ENCODE measurements around the gene LBX2. TPM values are rescaled to one million over a fixed set of nuclear protein-coding genes. Genes with fewer than 3 reads are reported as not detected.

Gene LBX2
- total RNA-seq, 1 experiment from 2014 or later, result not detected

- intact Hi-C loops (cut with micrococcal nuclease; ENCODE audit: unreplicated experiment), result no loop called here
- ChIA-PET POLR2A (ENCODE audit: low non-redundant PET) (no interaction called here), CTCF (no interaction called here)
- H3K4me3 ChIP-seq (ENCODE audit: low read depth, low read length, poor library complexity, severe bottlenecking), result no peak overlapping the region
- peaks cover 25% of the 10 kb centered on the region for H3K36me3 ChIP-seq (ENCODE audit: insufficient read depth, low read length, poor library complexity, severe bottlenecking)
- no peaks in the 10 kb centered on the region for H3K9me3 ChIP-seq (ENCODE audit: low read depth, low read length, poor library complexity, severe bottlenecking)
- BruUV-seq (replicated peaks), result no TSS peak
- H3K4me1 ChIP-seq (ENCODE audit: insufficient read depth, low read length, poor library complexity, severe bottlenecking), result peaks cover 16% of the 10 kb centered on the region
- DNase-seq (ENCODE audit: low spot score), result no peak
- no peak overlapping the region for H3K27ac ChIP-seq (ENCODE audit: low read depth, low read length, poor library complexity, severe bottlenecking)
- no peak for TF ChIP-seq CTCF (conservative IDR thresholded peaks at IDR 0.05; ENCODE audit: low read depth, low read length)
- TF ChIP-seq EZH2 (IDR thresholded peaks at IDR 0.05; ENCODE audit: borderline replicate concordance, low read depth, low read length, poor library complexity, severe bottlenecking), result no peak
- no peaks in the 10 kb centered on the region for H3K27me3 ChIP-seq (replicated peaks; ENCODE audit: insufficient read depth, low read depth, low read length, poor library complexity)
Observed at GRCh38 chr2:74526649-74527230, 27.3 kb upstream of the LBX2 start.

DNA sequence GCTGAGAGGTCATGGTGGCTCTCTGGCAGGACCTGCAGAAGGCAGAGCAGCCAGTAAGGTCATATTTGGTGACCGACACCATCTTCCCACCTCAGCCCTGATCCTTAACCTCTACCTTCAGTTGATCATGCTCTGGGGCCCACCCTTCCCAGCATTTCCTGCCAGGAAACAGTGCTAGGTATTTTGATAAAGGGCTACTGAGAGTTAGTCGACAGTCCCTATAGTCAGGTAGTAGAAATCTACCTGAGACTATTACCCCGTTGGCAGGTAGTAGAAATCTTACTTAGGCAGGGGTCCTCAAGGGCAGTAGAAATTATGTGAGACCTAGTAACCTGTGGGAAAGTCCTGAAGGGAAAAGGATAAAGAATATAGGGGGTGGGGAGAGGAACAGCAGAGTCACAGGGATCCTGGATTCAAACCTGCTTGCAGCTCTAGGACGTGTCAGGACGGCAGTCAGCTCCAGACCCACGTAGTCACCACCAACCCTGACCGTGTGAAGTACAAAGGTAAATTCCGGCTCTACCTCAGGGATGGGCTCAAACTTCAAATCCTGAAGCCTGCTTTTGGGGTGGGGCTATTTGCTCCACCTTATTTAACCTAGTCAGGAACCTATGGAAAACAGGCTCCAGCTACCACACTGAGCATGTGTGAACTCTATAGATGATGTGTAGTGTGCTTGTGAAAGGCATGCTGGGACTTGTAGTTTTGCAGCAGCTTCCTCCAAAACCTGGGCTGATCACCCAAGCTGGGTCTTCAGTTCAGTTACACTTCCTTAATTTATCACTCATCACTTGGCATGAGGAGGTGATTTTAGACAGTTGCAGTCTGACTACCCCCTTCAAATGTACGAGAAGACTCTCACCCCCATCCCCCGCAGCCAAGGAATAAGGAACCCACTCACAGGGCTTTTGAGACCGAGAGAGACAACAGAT, 26.6 kb upstream of the LBX2 start, which contains the start of gene DQX1:
DQX1 (minus strand) TSS at position 515 of the 932 bp plus-strand sequence; CDS start at position 13, 502 bp downstream.
- Histone ChIP-seq H3K27me3 (replicated peaks; ENCODE audit: insufficient read depth, low read depth, low read length, poor library complexity) (no peaks in the 10 kb centered on the region), H3K4me3 (ENCODE audit: low read depth, low read length, poor library complexity, severe bottlenecking) (no peak within 1 kb of the TSS), H3K27ac (ENCODE audit: low read depth, low read length, poor library complexity, severe bottlenecking) (no peak within 1 kb of the TSS), H3K4me1 (ENCODE audit: insufficient read depth, low read length, poor library complexity, severe bottlenecking) (peaks cover 11% of the 10 kb centered on the region), H3K36me3 (ENCODE audit: insufficient read depth, low read length, poor library complexity, severe bottlenecking) (peaks cover 25% of the 10 kb centered on the region), H3K9me3 (ENCODE audit: low read depth, low read length, poor library complexity, severe bottlenecking) (no peaks in the 10 kb centered on the region)
- intact Hi-C loops (cut with micrococcal nuclease; ENCODE audit: unreplicated experiment), result no loop called here
- BruUV-seq (replicated peaks), result no TSS peak
- TF ChIP-seq EZH2 (IDR thresholded peaks at IDR 0.05; ENCODE audit: borderline replicate concordance, low read depth, low read length, poor library complexity, severe bottlenecking), result no peak
- no peak for TF ChIP-seq CTCF (conservative IDR thresholded peaks at IDR 0.05; ENCODE audit: low read depth, low read length)
- DNase-seq (ENCODE audit: low spot score), result peak; percentile 44
- ChIA-PET POLR2A (ENCODE audit: low non-redundant PET) (no interaction called here), CTCF (no interaction called here)

- intact Hi-C loops (cut with micrococcal nuclease; ENCODE audit: unreplicated experiment), result no loop called here
- Histone ChIP-seq H3K4me1 (ENCODE audit: insufficient read depth, low read length, poor library complexity, severe bottlenecking) (peaks cover 8% of the 10 kb centered on the region), H3K9me3 (ENCODE audit: low read depth, low read length, poor library complexity, severe bottlenecking) (no peaks in the 10 kb centered on the region), H3K27me3 (replicated peaks; ENCODE audit: insufficient read depth, low read depth, low read length, poor library complexity) (peaks cover 4% of the 10 kb centered on the region), H3K27ac (ENCODE audit: low read depth, low read length, poor library complexity, severe bottlenecking) (no peak overlapping the region), H3K36me3 (ENCODE audit: insufficient read depth, low read length, poor library complexity, severe bottlenecking) (peaks cover 25% of the 10 kb centered on the region), H3K4me3 (ENCODE audit: low read depth, low read length, poor library complexity, severe bottlenecking) (no peak overlapping the region)
- CTCF ChIA-PET, result no interaction called here
- BruUV-seq (replicated peaks), result no TSS peak
- POLR2A ChIA-PET (ENCODE audit: low non-redundant PET), result no interaction called here
- TF ChIP-seq CTCF (conservative IDR thresholded peaks at IDR 0.05; ENCODE audit: low read depth, low read length) (no peak), EZH2 (IDR thresholded peaks at IDR 0.05; ENCODE audit: borderline replicate concordance, low read depth, low read length, poor library complexity, severe bottlenecking) (no peak)
- DNase-seq (ENCODE audit: low spot score), result no peak
Observed at GRCh38 chr2:74524955-74525716, 25.7 kb upstream of the LBX2 start.
